Iris pigment epithelial cell (primary cell): ENCODE data around the gene DAO.

Experiments
- DNase-seq: peaks from one replicate; pipeline ENCODE4 v3.0.0-alpha.2; 2011; ENCODE audit warnings: low read depth

Gene DAO

GRCh38 chr12:108875682-108876361, 4.1 kb upstream of the DAO start:
- no peak for DNase-seq

GRCh38 chr12:108876550-108876949, 3.3 kb upstream of the DAO start:
- no peak for DNase-seq

- DNase-seq: no peak
Observed at GRCh38 chr12:108881953-108882352, 2.1 kb downstream of the DAO start.

- DNase-seq: peak; percentile 27
Observed at GRCh38 chr12:108884116-108885012, 4.5 kb downstream of the DAO start.

GRCh38 chr12:108886873-108887629, 7.2 kb downstream of the DAO start:
- DNase-seq: no peak

GRCh38 chr12:108888031-108888430, 8.1 kb downstream of the DAO start:
- no peak for DNase-seq

GRCh38 chr12:108890208-108890607, 10.3 kb downstream of the DAO start:
- DNase-seq: no peak

GRCh38 chr12:108895220-108895802, 15.4 kb downstream of the DAO start:
- no peak for DNase-seq

GRCh38 chr12:108896336-108896735, 16.4 kb downstream of the DAO start:
- no peak for DNase-seq

- no peak for DNase-seq
Observed at GRCh38 chr12:108896817-108897216, 16.9 kb downstream of the DAO start.

GRCh38 chr12:108899145-108899544, 19.3 kb downstream of the DAO start:
- no peak for DNase-seq

GRCh38 chr12:108905725-108906124, 25.8 kb downstream of the DAO start:
- DNase-seq: no peak

GRCh38 chr12:108906971-108907370, 27.1 kb downstream of the DAO start:
- no peak for DNase-seq

GRCh38 chr12:108907839-108908351, 28.0 kb downstream of the DAO start:
- DNase-seq: peak; percentile 10

GRCh38 chr12:108910336-108910735, 30.4 kb downstream of the DAO start:
- no peak for DNase-seq

- no peak for DNase-seq
Observed at GRCh38 chr12:108911915-108912314, 32.0 kb downstream of the DAO start.

- DNase-seq: no peak
Observed at GRCh38 chr12:108912361-108912760, 32.5 kb downstream of the DAO start.

GRCh38 chr12:108914121-108914531, 34.2 kb downstream of the DAO start:
- peak; percentile 14 for DNase-seq

GRCh38 chr12:108915632-108916133, 35.8 kb downstream of the DAO start:
- no peak for DNase-seq

- no peak for DNase-seq
Observed at GRCh38 chr12:108916336-108916735, 36.4 kb downstream of the DAO start.

GRCh38 chr12:108918206-108918605, 38.3 kb downstream of the DAO start:
- no peak for DNase-seq
